Coronary artery (tissue), 2 donors: ENCODE measurements around the gene CA5A.
"Not testable (repeated sequence)": the region's sequence is repeated elsewhere in the genome, so short reads cannot be mapped to it uniquely, and the experiment has no call there.

Source experiments
- DNase-seq: peaks from one replicate; pipeline ENCODE4 v3.0.0-alpha.2; 2017; ENCODE audit warnings: low spot score
- H3K27ac ChIP-seq, 2 donors: fragments of 200-600 bp; sonication (generic); one replicate each; pipeline ENCODE4 v1.5.1; 2016 to 2019
- H3K4me3 ChIP-seq: fragments of 200-600 bp; sonication (generic); 2 replicates; pipeline ENCODE4 v1.5.1; 2016; ENCODE audit warnings: mild to moderate bottlenecking, moderate library complexity
- TF ChIP-seq, protein P1 (sequence below): fragments of 200-600 bp; sonication (generic); IDR thresholded peaks from one replicate; pipeline ENCODE4 v1.5.1; 2019; ENCODE audit warnings: antibody characterized with exemption

Gene CA5A

GRCh38 chr16:87946596-87947347 is 10.4 kb upstream of the CA5A start:
- DNase-seq = no peak
- Histone ChIP-seq H3K27ac (no peak overlapping the region), H3K4me3 (no peak overlapping the region)
- TF ChIP-seq, protein P1, sequence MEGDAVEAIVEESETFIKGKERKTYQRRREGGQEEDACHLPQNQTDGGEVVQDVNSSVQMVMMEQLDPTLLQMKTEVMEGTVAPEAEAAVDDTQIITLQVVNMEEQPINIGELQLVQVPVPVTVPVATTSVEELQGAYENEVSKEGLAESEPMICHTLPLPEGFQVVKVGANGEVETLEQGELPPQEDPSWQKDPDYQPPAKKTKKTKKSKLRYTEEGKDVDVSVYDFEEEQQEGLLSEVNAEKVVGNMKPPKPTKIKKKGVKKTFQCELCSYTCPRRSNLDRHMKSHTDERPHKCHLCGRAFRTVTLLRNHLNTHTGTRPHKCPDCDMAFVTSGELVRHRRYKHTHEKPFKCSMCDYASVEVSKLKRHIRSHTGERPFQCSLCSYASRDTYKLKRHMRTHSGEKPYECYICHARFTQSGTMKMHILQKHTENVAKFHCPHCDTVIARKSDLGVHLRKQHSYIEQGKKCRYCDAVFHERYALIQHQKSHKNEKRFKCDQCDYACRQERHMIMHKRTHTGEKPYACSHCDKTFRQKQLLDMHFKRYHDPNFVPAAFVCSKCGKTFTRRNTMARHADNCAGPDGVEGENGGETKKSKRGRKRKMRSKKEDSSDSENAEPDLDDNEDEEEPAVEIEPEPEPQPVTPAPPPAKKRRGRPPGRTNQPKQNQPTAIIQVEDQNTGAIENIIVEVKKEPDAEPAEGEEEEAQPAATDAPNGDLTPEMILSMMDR = no peak

DNA sequence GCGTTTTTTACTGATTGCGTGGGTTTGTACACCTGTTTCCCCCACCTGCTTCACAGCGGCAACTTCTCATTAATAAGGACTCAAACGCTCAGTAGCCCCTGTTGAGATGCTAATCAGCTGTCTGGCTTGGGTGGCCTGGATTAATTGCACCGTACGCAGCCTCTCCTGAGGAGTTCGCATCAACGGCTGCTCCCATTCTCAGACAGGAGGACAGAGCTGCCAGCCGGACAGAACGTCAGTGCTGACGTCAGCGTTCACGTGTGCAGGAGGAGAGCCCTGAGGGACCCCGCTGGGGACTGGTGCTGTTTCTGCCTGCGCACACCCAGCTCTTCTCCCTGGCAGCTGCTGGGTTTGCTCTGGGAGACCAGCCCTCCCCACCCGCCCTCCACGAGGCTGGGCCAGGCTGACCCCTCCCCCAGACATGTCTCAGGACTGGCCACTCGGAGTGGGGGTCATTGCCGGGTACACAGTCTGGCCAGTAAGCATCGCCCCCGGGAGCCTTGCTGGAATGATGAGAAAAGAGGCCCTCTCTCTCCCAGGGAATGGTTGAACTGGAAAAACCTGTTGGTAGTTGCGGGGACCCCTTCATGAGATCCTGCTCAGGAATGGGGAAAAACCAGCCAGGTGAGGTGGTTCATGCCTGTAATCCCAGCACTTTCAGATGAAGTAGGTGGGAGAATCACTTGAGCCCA is 9.2 kb upstream of the CA5A start:
- DNase-seq = no peak
- peak overlapping the region; percentile 67 for H3K4me3 ChIP-seq
- TF ChIP-seq, protein P1 = no peak
- peak overlapping the region in 1 of 2 donors; percentile 61 for H3K27ac ChIP-seq

GRCh38 chr16:87942680-87943079 is 6.4 kb upstream of the CA5A start:
- TF ChIP-seq, protein P1 = no peak
- no peak overlapping the region for H3K27ac ChIP-seq
- no peak for DNase-seq
- H3K4me3 ChIP-seq = no peak overlapping the region

DNA sequence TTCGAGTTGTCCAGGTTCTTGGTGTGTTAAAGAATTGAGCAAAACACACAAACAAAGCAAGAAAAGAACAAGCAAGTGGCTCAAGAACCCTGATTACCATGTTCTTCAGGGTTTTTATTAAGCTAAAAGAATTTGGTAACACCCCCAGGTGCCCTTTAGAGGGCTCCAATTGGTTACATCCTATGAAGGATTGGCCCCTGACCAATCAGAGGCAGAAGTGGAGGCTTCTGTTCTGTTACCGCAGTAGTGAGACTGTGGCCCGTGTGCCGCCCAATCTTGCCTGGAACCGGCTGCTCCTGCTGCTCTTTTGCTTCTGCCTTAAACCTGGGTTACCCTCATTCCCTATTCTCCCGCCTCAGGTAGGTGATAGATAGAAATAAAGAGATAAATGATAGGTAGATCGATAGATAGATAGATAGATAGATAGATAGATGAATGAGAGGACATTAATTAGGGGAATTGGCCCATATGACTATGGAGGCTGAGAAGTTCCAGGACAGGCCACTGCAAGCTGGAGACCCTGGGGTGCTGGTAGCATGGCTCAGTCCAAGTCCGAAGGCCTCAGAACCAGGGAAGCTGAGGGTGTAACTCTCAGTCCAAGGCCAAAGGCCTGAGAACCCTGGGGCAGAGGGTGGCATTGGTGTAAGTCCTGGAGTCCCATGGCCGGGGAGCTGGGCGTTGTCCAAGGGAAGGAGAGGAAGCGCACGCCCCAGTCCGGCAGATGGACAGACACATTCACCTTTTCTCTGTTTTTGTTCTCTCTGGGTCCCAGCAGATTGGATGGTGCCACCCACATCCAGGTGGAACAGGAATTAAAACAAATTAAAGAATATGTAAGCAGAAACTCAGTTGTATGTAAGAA is 3.5 kb upstream of the CA5A start:
- TF ChIP-seq, protein P1 = no peak
- DNase-seq = no peak
- no peak overlapping the region for H3K27ac ChIP-seq
- no peak overlapping the region for H3K4me3 ChIP-seq

GRCh38 chr16:87938412-87938949 is 2.2 kb upstream of the CA5A start:
- TF ChIP-seq, protein P1 = no peak

GRCh38 chr16:87937231-87937542 is 858 bp upstream of the CA5A start:
- not testable (repeated sequence) for H3K4me3 ChIP-seq, H3K27ac ChIP-seq

More at GRCh38 chr16:87938412-87938949, 2.2 kb upstream of the CA5A start:
- DNase-seq = no peak
- no peak overlapping the region for H3K27ac ChIP-seq
- H3K4me3 ChIP-seq = no peak overlapping the region

GRCh38 chr16:87936016-87936374 is 334 bp downstream of the CA5A start:
- not testable (repeated sequence) for H3K4me3 ChIP-seq, H3K27ac ChIP-seq, DNase-seq

More at GRCh38 chr16:87937231-87937542, 858 bp upstream of the CA5A start:
- DNase-seq = not testable (repeated sequence)

DNA sequence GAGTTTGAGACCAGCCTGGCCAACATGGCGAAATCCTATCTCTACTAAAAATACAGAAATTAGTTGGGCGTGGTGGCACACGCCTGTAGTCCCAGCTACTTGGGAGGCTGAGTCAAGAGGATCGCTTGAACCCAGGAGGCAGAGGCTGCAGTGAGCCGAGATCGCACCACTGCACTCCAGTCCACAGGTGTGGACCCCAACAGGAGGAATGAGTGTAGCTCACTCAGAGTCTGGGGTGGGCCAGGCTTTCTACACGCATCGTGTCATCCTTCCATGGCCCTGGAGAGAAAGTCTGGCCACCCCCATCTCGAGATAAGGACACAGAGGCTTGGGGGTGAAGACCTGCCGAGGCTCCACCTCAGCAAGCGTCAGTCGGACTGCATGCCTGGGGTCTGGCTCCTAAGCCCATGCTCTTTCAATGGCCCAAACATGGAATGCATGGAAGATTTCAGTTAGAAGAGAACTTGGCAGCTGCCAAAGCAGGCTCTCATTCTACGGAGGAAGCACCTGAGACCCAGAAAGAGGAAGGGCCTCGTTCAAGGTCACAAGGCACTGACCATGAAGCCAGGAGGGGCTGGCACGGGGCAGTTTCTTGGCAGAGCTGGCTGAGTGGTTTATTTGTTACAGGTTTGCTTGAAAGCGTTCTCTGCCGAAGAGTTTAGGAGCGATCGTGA is 1.4 kb downstream of the CA5A start:
- DNase-seq, H3K4me3 ChIP-seq, H3K27ac ChIP-seq: not testable (repeated sequence)
